Transverse colon (tissue), 4 donors: ENCODE measurements around the gene CYTH3. TPM values are rescaled to one million over a fixed set of nuclear protein-coding genes. Genes with fewer than 3 reads are reported as not detected.
A peak's percentile ranks its signal among the peaks of the same experiment; 100 is the strongest.
"Not testable (repeated sequence)": the region's sequence is repeated elsewhere in the genome, so short reads cannot be mapped to it uniquely, and the experiment has no call there.

ENCODE experiments used
- DNase-seq: peaks from one replicate; pipeline ENCODE4 v3.0.0-alpha.2; 2019
- H3K27ac ChIP-seq, 4 donors: fragments of 200-600 bp; sonication (generic); 2 replicates each; pipeline ENCODE4 v1.5.1; 2016 to 2018; ENCODE audit warnings: inconsistent platforms in 4 of 4
- H3K27me3 ChIP-seq: fragments of 200-600 bp; sonication (generic); 2 replicates; pipeline ENCODE4 v1.5.1; 2017; ENCODE audit warnings: inconsistent platforms
- H3K36me3 ChIP-seq, 4 donors: fragments of 200-600 bp; sonication (generic); 2 replicates each; pipeline ENCODE4 v1.5.1; 2017 to 2019; ENCODE audit warnings: inconsistent platforms in 4 of 4
- H3K4me1 ChIP-seq, 4 donors: fragments of 200-600 bp; sonication (generic); 2 replicates each; pipeline ENCODE4 v1.5.1; 2017 to 2020; ENCODE audit warnings: inconsistent platforms in 4 of 4
- H3K4me3 ChIP-seq, 4 donors: fragments of 200-600 bp; sonication (generic); 1 replicate in 1 of 4; 2 replicates in 3 of 4; pipeline versions ENCODE4 v1.5.1 to v1.6.1; 2017 to 2019; ENCODE audit warnings: inconsistent platforms in 4 of 4
- H3K9me3 ChIP-seq, 2 donors: fragments of 200-600 bp; sonication (generic); 2 replicates each; pipeline ENCODE4 v1.5.1; 2017 to 2019; ENCODE audit warnings: inconsistent platforms in 2 of 2
- CTCF ChIP-seq, 5 experiments: fragments of 200-600 bp in 3 of 5; fragments of 450-650 bp in 2 of 5; sonication (generic) in 3 of 5; IDR thresholded peaks; 1 replicate in 2 of 5; 2 replicates in 3 of 5; pipeline ENCODE4 v1.5.1; 2016 to 2017; ENCODE audit warnings: antibody characterized with exemption in 5 of 5, inconsistent platforms in 3 of 5, mild to moderate bottlenecking in 2 of 5, moderate library complexity in 1 of 5
- EP300 ChIP-seq: sonication (generic); formaldehyde crosslinking; IDR thresholded peaks from one replicate; pipeline ENCODE4 v1.6.1; 2017; ENCODE audit warnings: antibody characterized with exemption, low read depth
- POLR2A ChIP-seq: fragments of 450-650 bp; IDR thresholded peaks from one replicate; pipeline ENCODE4 v1.6.1; 2016; ENCODE audit warnings: antibody characterized with exemption, mild to moderate bottlenecking, moderate library complexity
- POLR2AphosphoS5 ChIP-seq, 3 donors: sonication (generic); formaldehyde crosslinking; IDR thresholded peaks; one replicate each; pipeline ENCODE4 v1.6.1; 2016; ENCODE audit warnings: antibody characterized with exemption in 3 of 3
- WGBS, 2 donors: methylation state at CpG; one replicate each; pipeline ENCODE4 v1.1.5; 2018; ENCODE audit warnings: low coverage in 1 of 2; 5-methylcytosine and 5-hydroxymethylcytosine counted together
- in situ Hi-C, 4 donors: fragments of 200-750 bp; cut with MboI; loops; one replicate each; pipeline versions ENCODE4 v1.15.0 to v1.15.1; 2017; ENCODE audit warnings: low sequenced_read_pairs in 3 of 4, low pct_ligation_motif_present in 1 of 4, low pct_unique_long_range_greater_than_20kb in 1 of 4
- intact Hi-C: fragments of 100-400 bp; cut with DNase I; formaldehyde crosslinking; loops from one replicate; pipeline ENCODE4 v1.15.1; 2023; ENCODE audit warnings: low total_unique reads
- total RNA-seq, 4 donors: library from RNA; depleted of rRNA; stranded (reverse); fragments of >200 nt; gene quantifications; one replicate each; pipeline ENCODE4 v1.1.0, GENCODE V29; 2016

The CYTH3 gene
- total RNA-seq, 4 donors from 2014 or later = 15.0 to 25.4 (median 19.4) TPM

GRCh38 chr7:6228361-6229229, 43.8 kb downstream of the CYTH3 start:
- intact Hi-C loops = no loop called here
- H3K4me1 ChIP-seq = peaks cover 11 to 67% (median 40%) of the 10 kb centered on the region in 4 donors
- in situ Hi-C loops = no loop called here
- no peaks in the 10 kb centered on the region for H3K27me3 ChIP-seq
- peak overlapping the region; percentile 71 to 76 (median 73) for H3K27ac ChIP-seq
- H3K9me3 ChIP-seq = no peaks in the 10 kb centered on the region
- no peak for DNase-seq
- 43 to 57% methylated on average over 9 of the region's 9 CpGs for WGBS, 2 donors
- peak overlapping the region in 1 of 4 donors; percentile 12 for H3K4me3 ChIP-seq
- H3K36me3 ChIP-seq = no peaks in the 10 kb centered on the region
- no peak for TF ChIP-seq EP300
- no peak for TF ChIP-seq POLR2A
- no peak for TF ChIP-seq CTCF (IDR thresholded peaks at IDR 0.05)
- peak in 2 of 3 donors; percentile 57 to 59 for TF ChIP-seq POLR2AphosphoS5 (IDR thresholded peaks at IDR 0.05)

- Histone ChIP-seq H3K4me1 (peaks cover 11 to 58% (median 32%) of the 10 kb centered on the region in 4 donors), H3K4me3 (no peak overlapping the region), H3K36me3 (no peaks in the 10 kb centered on the region), H3K9me3 (no peaks in the 10 kb centered on the region), H3K27ac (peak overlapping the region; percentile 71 to 76 (median 73)), H3K27me3 (no peaks in the 10 kb centered on the region)
- in situ Hi-C loops = no loop called here
- TF ChIP-seq POLR2AphosphoS5 (IDR thresholded peaks at IDR 0.05) = no peak
- TF ChIP-seq POLR2A = no peak
- no peak for TF ChIP-seq EP300
- no peak for TF ChIP-seq CTCF (IDR thresholded peaks at IDR 0.05)
- DNase-seq = no peak
- intact Hi-C loops = no loop called here
- WGBS, 2 donors = 47 to 56% methylated on average over 3 to 5 of the region's 5 CpGs
These were observed 45.1 kb downstream of the CYTH3 start for GRCh38 chr7:6227294-6227846.

GRCh38 chr7:6226194-6226799, 46.1 kb downstream of the CYTH3 start:
- 17 to 21% methylated on average over 2 to 3 of the region's 3 CpGs for WGBS, 2 donors
- Histone ChIP-seq H3K27me3 (no peaks in the 10 kb centered on the region), H3K27ac (peak overlapping the region; percentile 71 to 76 (median 73)), H3K4me3 (no peak overlapping the region), H3K36me3 (no peaks in the 10 kb centered on the region), H3K4me1 (peaks cover 11 to 56% (median 30%) of the 10 kb centered on the region in 4 donors), H3K9me3 (no peaks in the 10 kb centered on the region)
- intact Hi-C loops = no loop called here
- no peak for TF ChIP-seq POLR2A
- TF ChIP-seq POLR2AphosphoS5 (IDR thresholded peaks at IDR 0.05) = peak; percentile 36 to 79 (median 60)
- no peak for TF ChIP-seq EP300
- DNase-seq = no peak
- in situ Hi-C loops = no loop called here

GRCh38 chr7:6223411-6223810, 49.0 kb downstream of the CYTH3 start:
- H3K27me3 ChIP-seq, intact Hi-C loops, DNase-seq, H3K4me3 ChIP-seq, in situ Hi-C loops, H3K27ac ChIP-seq, H3K9me3 ChIP-seq, H3K36me3 ChIP-seq: not testable (repeated sequence)
- H3K4me1 ChIP-seq = peaks cover 7 to 39% (median 26%) of the 10 kb centered on the region in 4 donors
- WGBS, 2 donors = 79 to 85% methylated on average over 4 of the region's 4 CpGs

- intact Hi-C loops = not testable (repeated sequence)
These were observed 49.4 kb downstream of the CYTH3 start for GRCh38 chr7:6223010-6223409.

More at GRCh38 chr7:6223010-6223409, 49.4 kb downstream of the CYTH3 start:
- H3K27me3 ChIP-seq, H3K4me3 ChIP-seq, DNase-seq, H3K36me3 ChIP-seq, in situ Hi-C loops, H3K9me3 ChIP-seq: not testable (repeated sequence)
- WGBS, 2 donors = 96% methylated on average over 25 of the region's 25 CpGs; no CpG with 5 or more reads in 1 of the 2 donors
- Histone ChIP-seq H3K27ac (peak overlapping the region in 1 of 4 donors; percentile 25), H3K4me1 (peaks cover 7 to 35% (median 22%) of the 10 kb centered on the region in 4 donors)
